HG02852 (cell line): ENCODE data around the gene XRCC5.

Source experiments
- ATAC-seq: cut with Tn5 transposase; IDR thresholded peaks from one replicate; pipeline ENCODE4 v1.9.1; 2021; ENCODE audit warnings: mild to moderate bottlenecking, moderate library complexity; ENCODE audit not compliant: unreplicated experiment

XRCC5 gene

GRCh38 chr2:216083464-216084281, 25.5 kb upstream of the XRCC5 start:
- ATAC-seq = no peak

- no peak for ATAC-seq
These were observed 24.6 kb upstream of the XRCC5 start for GRCh38 chr2:216084547-216084946.

DNA sequence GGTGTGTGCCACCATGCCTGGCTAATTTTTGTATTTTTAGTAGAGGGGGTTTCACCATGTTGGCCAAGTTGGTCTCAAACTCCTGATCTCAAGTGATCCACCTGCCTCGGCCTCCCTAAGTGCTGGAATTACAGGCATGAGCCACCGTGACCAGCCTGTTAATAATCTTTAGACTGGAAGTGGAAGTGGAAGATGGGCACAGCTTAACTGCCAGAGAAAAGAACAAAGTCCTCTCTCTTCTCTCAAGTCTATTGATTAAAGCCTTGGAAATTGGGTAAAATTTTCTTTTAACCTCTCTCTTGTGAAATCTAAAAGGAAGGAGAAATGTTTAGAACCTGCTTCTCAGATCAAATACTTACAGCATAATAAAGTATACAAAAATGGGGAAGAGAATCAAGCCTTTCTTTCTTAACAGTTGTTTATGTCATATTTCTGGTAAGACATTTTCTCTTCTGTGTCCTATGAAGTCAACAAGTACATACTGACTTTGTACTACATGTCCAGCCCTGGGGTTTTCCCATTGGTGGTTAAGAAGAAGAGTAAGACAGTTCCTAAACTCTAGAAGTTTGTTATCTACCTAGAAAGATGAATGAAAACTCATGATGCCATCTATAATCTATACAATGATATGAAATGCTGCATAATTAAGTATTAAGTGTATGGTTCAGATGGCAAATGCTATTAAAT, 22.8 kb upstream of the XRCC5 start:
- ATAC-seq = no peak

DNA sequence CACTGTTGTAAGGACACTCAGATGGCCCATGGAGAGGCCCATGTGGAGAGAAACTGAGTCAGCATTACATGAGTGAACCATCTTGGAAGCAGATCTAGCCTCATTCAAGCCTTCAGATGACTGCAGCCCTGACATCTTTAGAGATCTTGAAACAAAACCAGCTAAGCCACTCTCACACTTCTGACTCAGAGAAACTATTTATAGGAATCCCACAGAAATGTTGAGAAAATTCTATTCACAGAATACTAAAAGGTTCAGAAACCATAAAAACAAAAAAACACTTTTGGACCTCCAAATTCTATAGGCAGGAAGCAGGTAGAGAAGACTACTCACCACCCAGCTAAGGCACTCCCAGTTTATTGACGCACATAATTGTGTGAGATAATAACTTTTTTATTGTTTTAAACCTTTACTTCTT, 18.8 kb upstream of the XRCC5 start:
- peak; percentile 77 for ATAC-seq

GRCh38 chr2:216092646-216093045, 16.5 kb upstream of the XRCC5 start:
- ATAC-seq = no peak

DNA sequence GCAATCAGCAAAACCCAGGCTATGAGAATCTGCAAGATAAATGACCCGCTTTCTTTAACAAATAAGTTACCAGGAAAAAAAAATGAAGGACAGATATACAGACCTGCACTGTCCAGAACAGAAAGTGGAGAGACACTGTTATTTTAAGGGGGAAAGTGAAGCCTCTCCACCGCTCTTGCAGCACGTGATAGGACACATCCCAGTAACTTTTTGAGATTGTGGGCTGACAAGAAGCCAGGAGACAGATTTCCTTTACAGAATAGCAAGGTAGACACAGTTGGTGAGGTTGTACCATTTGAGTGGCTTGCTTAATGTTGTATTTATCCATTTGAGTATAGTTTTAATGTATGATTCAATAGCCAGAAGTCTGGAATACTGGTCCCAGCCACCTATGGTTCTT, 14.4 kb upstream of the XRCC5 start:
- no peak for ATAC-seq

DNA sequence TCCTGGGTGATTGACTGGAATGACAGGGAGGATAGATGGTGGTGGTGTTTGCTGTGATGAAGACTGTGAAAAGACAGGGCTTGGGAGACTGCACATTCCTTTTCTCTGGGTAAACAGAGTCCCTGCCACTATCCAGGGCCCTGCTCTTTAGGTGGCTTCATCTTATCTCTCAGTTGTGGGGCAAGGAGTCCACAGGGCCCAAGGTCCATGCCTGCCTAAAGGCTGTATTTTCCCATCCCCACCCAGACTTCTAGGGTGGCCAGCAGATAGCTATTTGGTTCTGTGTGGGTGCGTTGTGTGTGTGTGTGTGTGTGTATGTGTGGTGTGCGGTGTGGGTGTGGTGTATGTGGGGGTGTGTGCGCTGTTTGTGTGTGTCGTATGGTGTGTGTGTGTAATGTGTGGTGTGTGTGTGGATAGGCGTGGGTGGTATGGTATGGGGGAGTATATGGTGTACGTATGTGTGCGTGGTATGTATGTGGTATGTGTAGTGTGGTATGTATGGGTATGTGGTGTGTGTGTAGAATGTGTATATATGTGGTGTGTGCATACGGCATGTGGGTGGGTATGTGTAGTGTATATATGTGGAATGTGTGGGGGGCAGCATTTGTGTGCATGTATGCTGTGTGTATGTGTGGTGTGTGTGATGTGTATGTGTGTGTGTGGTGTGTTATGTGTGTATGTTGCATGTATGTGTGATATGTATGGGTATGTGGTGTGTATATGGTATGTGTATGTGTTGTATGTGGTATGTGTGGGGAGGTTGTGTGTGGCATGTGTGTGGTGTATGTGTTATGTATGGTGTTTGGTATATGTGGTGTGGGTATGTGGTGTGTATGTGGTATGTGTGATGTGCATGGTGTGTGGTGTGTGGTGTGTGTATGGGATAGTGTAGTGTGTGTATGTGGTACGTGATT, 10.5 kb upstream of the XRCC5 start:
- no peak for ATAC-seq

DNA sequence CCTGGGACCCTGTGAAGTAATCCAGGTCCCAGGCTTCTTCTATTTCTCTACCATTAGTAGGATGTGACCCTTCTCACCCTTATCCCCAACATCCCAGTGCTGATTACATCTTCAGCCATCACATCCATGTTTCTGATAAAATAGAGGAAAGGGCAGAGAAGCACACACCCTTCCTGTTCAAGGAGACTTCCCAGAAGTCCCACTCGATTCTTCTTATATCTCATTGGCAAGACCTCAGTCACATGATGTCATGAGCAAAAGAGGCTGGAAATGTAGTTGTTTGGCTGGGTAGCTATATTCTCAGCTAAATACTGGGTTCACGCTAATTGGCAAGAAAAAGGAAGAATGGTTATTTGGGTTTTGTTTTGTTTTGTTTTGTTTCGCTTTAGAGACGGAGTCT, 8.0 kb upstream of the XRCC5 start:
- ATAC-seq = no peak

DNA sequence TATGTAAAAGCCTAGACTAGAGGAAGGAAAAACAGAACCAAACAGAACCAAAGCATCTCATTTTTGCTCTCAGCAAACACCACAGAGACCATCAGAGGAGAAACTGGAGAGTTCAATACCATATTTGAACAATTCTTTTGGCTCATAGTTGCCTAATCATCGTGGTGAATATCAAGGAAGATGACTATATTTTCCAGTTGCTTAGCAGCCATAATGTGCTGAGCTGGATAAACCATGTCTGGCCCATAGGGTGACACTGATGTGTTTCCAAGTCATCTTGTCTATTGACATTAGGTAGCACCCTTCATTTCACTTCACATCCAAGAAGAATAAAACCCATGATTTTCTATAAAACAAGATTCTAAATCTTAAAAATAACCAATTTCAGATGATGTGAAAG, 5.9 kb upstream of the XRCC5 start:
- no peak for ATAC-seq

DNA sequence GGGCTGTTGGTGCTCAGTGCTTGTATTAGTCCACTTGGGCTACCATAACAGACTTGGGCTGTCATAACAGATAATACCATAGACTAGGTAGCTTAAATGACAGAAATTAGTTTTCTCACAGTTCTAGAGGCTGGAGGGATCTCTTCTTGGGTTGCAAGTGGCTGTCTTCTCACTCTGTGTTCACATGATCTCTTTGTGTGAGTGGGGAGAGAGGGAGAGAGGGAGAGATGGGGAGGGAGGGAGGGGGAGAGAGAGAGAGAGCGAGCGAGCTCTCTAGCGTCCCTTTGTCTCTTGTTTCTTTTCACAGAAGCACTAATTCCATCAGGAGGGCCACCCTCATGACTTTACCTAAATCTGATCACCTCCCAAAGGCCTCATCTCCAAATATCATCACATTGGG, 4.5 kb upstream of the XRCC5 start:
- ATAC-seq = no peak

DNA sequence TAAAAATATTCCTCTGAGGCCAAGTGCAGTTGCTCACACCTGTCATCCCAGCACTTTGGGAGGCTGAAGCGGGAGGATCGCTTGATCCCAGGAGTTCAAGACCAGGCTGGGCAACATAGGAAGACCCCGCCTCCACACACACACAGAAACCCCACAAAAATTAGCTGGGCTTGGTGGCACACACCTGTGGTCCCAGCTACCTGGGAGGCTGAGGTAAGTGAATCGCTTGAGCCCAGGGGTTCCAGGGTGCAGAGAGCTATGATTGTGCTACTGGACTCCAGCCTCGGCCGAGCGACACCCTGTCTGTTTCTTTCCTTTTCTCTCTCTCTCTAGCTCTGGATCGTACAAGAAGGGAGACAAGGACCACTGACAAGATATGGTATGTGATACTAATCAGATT, 1.8 kb upstream of the XRCC5 start:
- ATAC-seq = no peak

DNA sequence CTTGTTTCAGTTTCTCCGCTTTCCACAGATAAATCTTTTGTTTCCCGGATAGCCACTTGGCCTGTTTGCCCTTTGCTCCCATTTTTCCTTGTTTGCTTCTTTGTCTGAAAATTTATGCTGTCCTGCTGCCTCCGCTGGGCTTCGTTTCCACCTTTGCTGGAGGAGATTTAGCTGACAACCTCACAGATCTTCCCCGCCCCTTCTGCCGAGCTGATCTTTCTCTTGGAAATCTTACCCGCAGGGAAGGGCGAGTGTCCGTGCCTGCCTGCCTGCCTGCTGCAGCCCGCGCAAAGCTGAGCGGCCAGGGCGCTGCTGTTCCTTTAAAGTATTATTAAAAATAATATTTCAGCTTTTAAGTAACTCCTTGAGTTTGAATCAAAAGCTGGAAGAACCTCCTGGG, 1.4 kb upstream of the XRCC5 start:
- ATAC-seq = no peak

- ATAC-seq = no peak
These were observed 710 bp upstream of the XRCC5 start for GRCh38 chr2:216108310-216108966.

- no peak for ATAC-seq
These were observed 940 bp downstream of the XRCC5 start for GRCh38 chr2:216109962-216110614.

GRCh38 chr2:216110620-216111019, 1.5 kb downstream of the XRCC5 start:
- ATAC-seq = no peak

DNA sequence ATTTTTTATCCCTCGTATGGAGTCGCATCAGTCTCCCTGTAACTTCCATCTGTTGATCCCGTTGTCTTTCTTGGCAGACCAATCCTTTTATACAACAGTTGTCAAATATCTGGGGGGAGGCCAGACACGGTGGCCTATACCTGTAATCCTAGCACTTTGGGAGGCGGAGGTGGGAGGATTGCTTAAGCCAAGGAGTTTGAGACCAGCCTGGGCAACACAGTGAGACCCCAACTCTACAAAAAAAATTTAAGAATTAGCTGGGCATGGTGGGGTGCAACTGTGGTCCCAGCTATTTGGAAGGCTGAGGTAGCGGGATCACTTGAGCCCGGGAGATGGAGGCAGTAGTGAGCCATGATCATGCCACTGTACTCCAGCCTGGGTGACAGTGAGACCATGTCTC, 2.0 kb downstream of the XRCC5 start:
- ATAC-seq = no peak

- ATAC-seq = no peak
These were observed 3.8 kb downstream of the XRCC5 start for GRCh38 chr2:216112926-216113325.

DNA sequence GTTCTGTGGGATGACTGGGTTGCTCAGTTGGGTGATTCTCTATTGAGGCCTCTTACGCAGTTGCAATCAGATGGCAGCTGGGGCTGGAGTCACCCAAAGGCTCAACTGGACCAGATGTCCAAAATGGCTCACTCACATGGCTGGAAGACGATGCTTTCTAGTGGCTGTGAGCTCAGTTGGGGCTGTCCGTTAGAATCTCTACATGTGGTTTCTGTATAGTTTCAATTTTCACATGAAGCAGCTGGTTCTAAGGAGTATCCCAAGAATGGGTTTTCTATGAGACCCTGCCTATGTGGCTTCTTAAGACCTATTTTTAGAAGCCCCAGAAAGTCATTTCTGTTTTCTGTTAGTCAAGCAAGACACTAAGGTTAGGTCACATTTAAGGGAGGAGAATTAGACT, 4.4 kb downstream of the XRCC5 start:
- peak; percentile 72 for ATAC-seq

GRCh38 chr2:216114382-216114713, 5.2 kb downstream of the XRCC5 start:
- ATAC-seq = no peak

DNA sequence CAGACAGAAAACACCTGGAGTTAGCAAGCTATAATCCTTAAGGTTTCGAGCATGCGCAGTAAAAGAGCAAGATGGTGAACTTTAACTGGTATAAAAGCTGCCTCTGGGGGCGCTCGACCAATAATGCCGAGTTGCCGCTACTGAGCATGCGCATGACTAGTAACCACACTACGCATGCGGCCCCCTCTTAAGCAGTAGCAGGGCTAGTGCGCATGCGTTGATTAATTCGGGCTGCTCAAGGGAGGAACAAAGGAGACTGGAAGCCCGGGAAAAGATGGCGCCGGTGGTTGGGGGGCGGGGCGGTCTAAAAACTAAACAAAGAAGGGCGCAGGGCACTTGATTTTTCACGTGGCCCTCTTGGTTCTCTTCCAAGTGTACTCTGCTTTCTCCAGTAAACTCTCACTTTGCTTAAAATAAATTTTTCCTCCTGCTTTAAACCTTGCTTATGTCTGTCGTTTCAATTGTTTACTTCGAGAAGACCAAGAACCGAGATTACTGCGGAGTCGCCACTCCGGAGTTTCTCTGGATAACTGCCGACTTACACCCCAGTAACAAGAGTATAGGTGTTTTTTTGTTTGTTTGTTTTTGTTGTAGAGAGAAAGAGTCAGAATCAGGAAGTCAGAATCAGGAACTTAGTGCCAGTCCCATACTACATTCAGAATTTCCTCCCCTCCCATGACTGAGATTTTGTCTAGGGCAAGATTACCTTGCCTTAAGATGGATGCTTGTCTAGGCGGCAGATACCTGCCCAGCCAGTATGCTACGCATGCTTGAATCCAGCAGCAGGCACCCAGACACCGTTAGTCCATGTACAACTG, 5.8 kb downstream of the XRCC5 start:
- peak; percentile 39 for ATAC-seq
